ENCODE results near the gene PLD4.

The PLD4 gene

GRCh38 chr14:104967386-104968152 lies 42.9 kb downstream of the PLD4 start:
- DNase-seq (ENCODE audit: low read depth): no peak
- peak overlapping the region; percentile 31 for H3K4me3 ChIP-seq (ENCODE audit: low read depth, low read length)

- H3K4me3 ChIP-seq (ENCODE audit: low read depth, low read length): peak overlapping the region; percentile 31
Observed at GRCh38 chr14:104968153-104968527, 43.5 kb downstream of the PLD4 start.

GRCh38 chr14:104968541-104969401 lies 44.1 kb downstream of the PLD4 start:
- H3K4me3 ChIP-seq (ENCODE audit: low read depth, low read length): peak overlapping the region; percentile 31
- DNase-seq (ENCODE audit: low read depth): no peak

More at GRCh38 chr14:104968153-104968527, 43.5 kb downstream of the PLD4 start:
- DNase-seq (ENCODE audit: low read depth): no peak

- DNase-seq (ENCODE audit: low read depth): no peak
- H3K4me3 ChIP-seq (ENCODE audit: low read depth, low read length): peak overlapping the region; percentile 47
Observed at GRCh38 chr14:104969741-104970230, 45.1 kb downstream of the PLD4 start.

- DNase-seq (ENCODE audit: low read depth): peak; percentile 64
- H3K4me3 ChIP-seq (ENCODE audit: low read depth, low read length): peak overlapping the region; percentile 47
Observed at GRCh38 chr14:104970231-104971068, 45.8 kb downstream of the PLD4 start.

GRCh38 chr14:104971447-104972240 lies 47.0 kb downstream of the PLD4 start:
- H3K4me3 ChIP-seq (ENCODE audit: low read depth, low read length): no peak overlapping the region
- no peak for DNase-seq (ENCODE audit: low read depth)

- H3K4me3 ChIP-seq (ENCODE audit: low read depth, low read length): no peak overlapping the region
- no peak for DNase-seq (ENCODE audit: low read depth)
Observed at GRCh38 chr14:104972301-104973134, 47.8 kb downstream of the PLD4 start.

- H3K4me3 ChIP-seq (ENCODE audit: low read depth, low read length): no peak overlapping the region
- no peak for DNase-seq (ENCODE audit: low read depth)
Observed at GRCh38 chr14:104973135-104973384, 48.4 kb downstream of the PLD4 start.

- H3K4me3 ChIP-seq (ENCODE audit: low read depth, low read length): no peak overlapping the region
- peak; percentile 79 for DNase-seq (ENCODE audit: low read depth)
Observed at GRCh38 chr14:104973385-104974145, 48.9 kb downstream of the PLD4 start.

- H3K4me3 ChIP-seq (ENCODE audit: low read depth, low read length): no peak overlapping the region
- DNase-seq (ENCODE audit: low read depth): no peak
Observed at GRCh38 chr14:104974146-104974541, 49.5 kb downstream of the PLD4 start.

- no peak overlapping the region for H3K4me3 ChIP-seq (ENCODE audit: low read depth, low read length)
- no peak for DNase-seq (ENCODE audit: low read depth)
Observed at GRCh38 chr14:104974665-104975390, 50.1 kb downstream of the PLD4 start.

GRCh38 chr14:104975481-104976197 lies 51.0 kb downstream of the PLD4 start:
- no peak overlapping the region for H3K4me3 ChIP-seq (ENCODE audit: low read depth, low read length)
- no peak for DNase-seq (ENCODE audit: low read depth)

GRCh38 chr14:104976198-104977007 lies 51.7 kb downstream of the PLD4 start:
- DNase-seq (ENCODE audit: low read depth): no peak
- H3K4me3 ChIP-seq (ENCODE audit: low read depth, low read length): peak overlapping the region; percentile 51

- DNase-seq (ENCODE audit: low read depth): no peak
- H3K4me3 ChIP-seq (ENCODE audit: low read depth, low read length): peak overlapping the region; percentile 51
Observed at GRCh38 chr14:104977008-104977680, 52.5 kb downstream of the PLD4 start.
